HFFc6 (cell line): Measurements from ENCODE around the gene B3GNT2. TPM values are rescaled to one million over a fixed set of nuclear protein-coding genes. Genes with fewer than 3 reads are reported as not detected.

Source experiments
- DNase-seq: peaks from one replicate; pipeline ENCODE4 v3.0.0-alpha.2; 2018
- H3K27ac Mint-ChIP-seq: 2 replicates; pipeline ENCODE4 v1.8.0; 2020; ENCODE audit warnings: mild to moderate bottlenecking, mixed read lengths
- H3K27me3 Mint-ChIP-seq: 2 replicates; pipeline ENCODE4 v1.8.0; 2021; ENCODE audit warnings: mild to moderate bottlenecking, moderate library complexity, mixed read lengths; ENCODE audit not compliant: insufficient read depth
- H3K36me3 Mint-ChIP-seq: 2 replicates; pipeline ENCODE4 v1.8.0; 2021; ENCODE audit warnings: low read depth, mixed read lengths
- H3K4me1 Mint-ChIP-seq: 2 replicates; pipeline ENCODE4 v1.8.0; 2020; ENCODE audit warnings: low read depth, mixed read lengths
- H3K4me3 Mint-ChIP-seq: 2 replicates; pipeline ENCODE4 v1.8.0; 2020; ENCODE audit warnings: mild to moderate bottlenecking, moderate library complexity, mixed read lengths
- H3K9me3 Mint-ChIP-seq: 2 replicates; pipeline ENCODE4 v1.8.0; 2020; ENCODE audit warnings: mild to moderate bottlenecking, mixed read lengths
- CTCF ChIP-seq: fragments of 200-600 bp; sonication (generic); IDR thresholded peaks from 2 replicates; pipeline ENCODE4 v1.5.0; 2021; ENCODE audit warnings: antibody characterized with exemption, mild to moderate bottlenecking
- total RNA-seq, 6 experiments: library from RNA; stranded (reverse); fragmentation: NEBNext Ultra II Directional; extraction: Animal tissue kit (Norgen Biotek cat#: 25700); gene quantifications; 2 replicates in 1 of 6; 3 replicates in 5 of 6; pipeline ENCODE4 v1.2.3, GENCODE V29; 2021

The B3GNT2 gene
- total RNA-seq, 6 experiments from 2014 or later, result 12.5 to 16.7 (median 15.1) TPM

- Mint-ChIP-seq H3K4me3 (no peak overlapping the region), H3K27ac (no peak overlapping the region), H3K27me3 (peaks cover 24% of the 10 kb centered on the region), H3K9me3 (no peaks in the 10 kb centered on the region), H3K36me3 (no peaks in the 10 kb centered on the region), H3K4me1 (no peaks in the 10 kb centered on the region)
- no peak for DNase-seq
- TF ChIP-seq CTCF, result no peak
Observed at GRCh38 chr2:62187246-62187645, 8.7 kb upstream of the B3GNT2 start.

- Mint-ChIP-seq H3K27ac (no peak overlapping the region), H3K4me1 (no peaks in the 10 kb centered on the region), H3K36me3 (no peaks in the 10 kb centered on the region), H3K9me3 (no peaks in the 10 kb centered on the region), H3K27me3 (peaks cover 24% of the 10 kb centered on the region), H3K4me3 (no peak overlapping the region)
- TF ChIP-seq CTCF, result no peak
- DNase-seq, result no peak
Observed at GRCh38 chr2:62188416-62188815, 7.5 kb upstream of the B3GNT2 start.

GRCh38 chr2:62189196-62189595 is 6.7 kb upstream of the B3GNT2 start:
- H3K4me1 Mint-ChIP-seq, result no peaks in the 10 kb centered on the region
- DNase-seq, result no peak
- no peak overlapping the region for H3K27ac Mint-ChIP-seq

GRCh38 chr2:62192811-62193210 is 3.1 kb upstream of the B3GNT2 start:
- Mint-ChIP-seq H3K4me1 (peaks cover 4% of the 10 kb centered on the region), H3K27me3 (peaks cover 20% of the 10 kb centered on the region), H3K27ac (no peak overlapping the region), H3K36me3 (no peaks in the 10 kb centered on the region), H3K4me3 (no peak overlapping the region), H3K9me3 (no peaks in the 10 kb centered on the region)
- TF ChIP-seq CTCF, result no peak
- DNase-seq, result no peak

More at GRCh38 chr2:62189196-62189595, 6.7 kb upstream of the B3GNT2 start:
- Mint-ChIP-seq H3K27me3 (peaks cover 21% of the 10 kb centered on the region), H3K9me3 (no peaks in the 10 kb centered on the region), H3K36me3 (no peaks in the 10 kb centered on the region), H3K4me3 (no peak overlapping the region)
- TF ChIP-seq CTCF, result no peak

- Mint-ChIP-seq H3K27me3 (peaks cover 12% of the 10 kb centered on the region), H3K36me3 (no peaks in the 10 kb centered on the region), H3K9me3 (no peaks in the 10 kb centered on the region), H3K4me1 (peaks cover 22% of the 10 kb centered on the region), H3K27ac (no peak overlapping the region), H3K4me3 (peak overlapping the region; percentile 81)
- DNase-seq, result no peak
- no peak for TF ChIP-seq CTCF
Observed at GRCh38 chr2:62194558-62195420, 1.1 kb upstream of the B3GNT2 start.
